Middle frontal gyrus (tissue), 1 donor: Measurements from ENCODE around the gene C6orf89.
"Not testable (repeated sequence)": the region's sequence is repeated elsewhere in the genome, so short reads cannot be mapped to it uniquely, and the experiment has no call there.

Source experiments
- DNase-seq: peaks from one replicate; pipeline ENCODE4 v3.0.0-alpha.2; 2015; ENCODE audit warnings: low spot score; ENCODE audit errors: extremely low spot score

C6orf89 gene

DNA sequence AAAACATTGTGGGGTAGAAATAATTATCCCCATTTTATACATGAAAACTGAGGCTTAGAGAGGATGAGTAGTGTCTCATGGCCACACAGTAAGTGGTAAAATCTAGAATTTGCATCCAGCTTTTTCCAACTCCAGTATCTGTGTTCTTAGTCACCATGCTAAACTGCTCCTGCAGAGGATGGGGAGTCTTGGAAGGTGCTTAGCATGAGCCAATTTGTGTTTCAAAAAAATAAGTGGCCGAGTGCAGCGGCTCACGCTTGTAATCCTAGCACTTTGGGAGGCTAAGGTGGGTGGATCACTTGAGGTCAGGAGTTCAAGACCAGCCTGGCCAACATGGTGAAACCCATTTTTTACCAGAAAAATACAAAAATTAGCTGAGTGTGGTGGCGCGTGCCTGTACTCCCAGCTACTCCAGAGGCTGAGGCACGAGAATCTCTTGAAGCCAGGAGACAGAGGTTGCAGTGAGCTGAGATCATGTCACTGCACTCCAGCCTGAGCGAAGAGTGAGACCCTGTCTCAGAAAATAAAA is 2.4 kb downstream of the C6orf89 start:
- no peak for DNase-seq

DNA sequence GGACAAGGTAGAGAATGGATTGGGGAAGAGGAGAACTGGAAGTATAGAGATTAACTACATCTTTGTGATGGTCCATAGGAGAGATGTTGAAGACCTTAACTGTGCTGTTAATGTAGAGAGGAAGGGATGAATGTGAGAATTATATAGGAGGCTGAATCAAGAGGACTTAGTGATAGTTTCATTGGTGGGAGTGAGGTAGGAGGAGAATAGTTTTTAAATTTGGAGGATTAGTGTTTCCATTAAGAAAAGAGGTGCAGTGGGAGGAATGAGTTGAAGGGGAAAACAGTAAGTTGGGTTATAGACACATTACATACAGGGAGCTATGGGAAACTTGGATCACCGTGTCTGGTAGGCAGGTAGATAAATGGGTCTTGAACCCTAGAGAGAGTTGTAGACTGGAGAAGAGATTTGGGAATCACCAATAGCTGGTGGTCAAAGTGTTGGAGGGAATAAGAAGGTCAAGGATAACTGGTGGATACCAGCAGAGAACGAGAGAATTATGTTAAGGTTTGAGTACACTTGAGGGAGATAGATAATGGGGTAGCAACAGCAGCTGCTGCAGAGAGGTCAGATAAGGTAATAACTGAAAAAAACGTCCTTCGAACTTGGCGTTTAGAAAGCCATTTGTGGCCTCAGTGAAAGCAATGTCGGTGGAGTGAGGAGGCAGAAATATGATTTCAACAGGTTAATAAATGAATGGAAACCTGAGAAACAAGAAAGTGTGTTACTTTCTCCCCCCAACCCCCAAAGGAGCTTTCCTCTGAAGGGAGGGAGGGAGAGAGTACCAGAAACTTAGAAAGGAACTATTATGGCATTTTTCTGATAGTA is 3.1 kb downstream of the C6orf89 start:
- no peak for DNase-seq

DNA sequence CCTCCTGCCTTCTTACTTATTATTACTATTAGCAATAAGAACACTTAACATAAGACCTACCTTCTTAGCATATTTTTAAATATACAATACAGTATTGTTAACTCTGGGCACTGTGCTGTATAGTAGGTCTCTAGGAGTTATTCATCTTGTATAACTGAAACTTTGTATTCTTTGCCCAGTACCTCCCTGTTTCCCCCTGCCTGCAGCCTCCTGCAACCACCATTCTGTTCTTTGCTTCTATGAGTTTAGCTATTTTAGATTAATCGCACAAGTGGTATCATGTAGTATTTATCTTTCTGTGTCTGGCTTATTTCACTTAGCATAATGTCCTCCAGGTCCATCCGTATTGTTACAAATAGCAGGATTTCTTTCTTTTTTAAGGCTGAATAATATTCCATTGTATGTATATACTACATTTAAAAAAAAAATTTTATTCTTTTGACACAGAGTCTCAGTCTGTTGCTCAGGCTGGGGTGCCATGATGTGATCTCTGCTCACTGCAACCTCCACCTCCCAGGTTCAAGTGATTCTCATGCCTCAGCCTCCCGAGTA is 4.4 kb downstream of the C6orf89 start:
- no peak for DNase-seq

DNA sequence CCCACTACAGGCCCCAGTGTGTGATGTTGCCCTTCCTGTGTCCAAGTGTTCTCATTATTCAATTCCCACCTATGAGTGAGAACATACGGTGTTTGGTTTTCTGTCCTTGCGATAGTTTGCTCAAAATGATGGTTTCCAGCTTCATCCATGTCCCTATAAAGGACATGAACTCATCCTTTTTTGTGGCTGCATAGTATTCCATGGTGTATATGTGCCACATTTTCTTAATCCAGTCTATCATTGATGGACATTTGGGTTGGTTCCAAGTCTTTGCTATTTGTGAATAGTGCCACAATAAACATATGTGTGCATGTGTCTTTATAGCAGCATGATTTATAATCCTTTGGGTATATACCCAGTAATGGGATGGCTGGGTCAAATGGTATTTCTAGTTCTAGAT is 5.4 kb downstream of the C6orf89 start:
- not testable (repeated sequence) for DNase-seq

DNA sequence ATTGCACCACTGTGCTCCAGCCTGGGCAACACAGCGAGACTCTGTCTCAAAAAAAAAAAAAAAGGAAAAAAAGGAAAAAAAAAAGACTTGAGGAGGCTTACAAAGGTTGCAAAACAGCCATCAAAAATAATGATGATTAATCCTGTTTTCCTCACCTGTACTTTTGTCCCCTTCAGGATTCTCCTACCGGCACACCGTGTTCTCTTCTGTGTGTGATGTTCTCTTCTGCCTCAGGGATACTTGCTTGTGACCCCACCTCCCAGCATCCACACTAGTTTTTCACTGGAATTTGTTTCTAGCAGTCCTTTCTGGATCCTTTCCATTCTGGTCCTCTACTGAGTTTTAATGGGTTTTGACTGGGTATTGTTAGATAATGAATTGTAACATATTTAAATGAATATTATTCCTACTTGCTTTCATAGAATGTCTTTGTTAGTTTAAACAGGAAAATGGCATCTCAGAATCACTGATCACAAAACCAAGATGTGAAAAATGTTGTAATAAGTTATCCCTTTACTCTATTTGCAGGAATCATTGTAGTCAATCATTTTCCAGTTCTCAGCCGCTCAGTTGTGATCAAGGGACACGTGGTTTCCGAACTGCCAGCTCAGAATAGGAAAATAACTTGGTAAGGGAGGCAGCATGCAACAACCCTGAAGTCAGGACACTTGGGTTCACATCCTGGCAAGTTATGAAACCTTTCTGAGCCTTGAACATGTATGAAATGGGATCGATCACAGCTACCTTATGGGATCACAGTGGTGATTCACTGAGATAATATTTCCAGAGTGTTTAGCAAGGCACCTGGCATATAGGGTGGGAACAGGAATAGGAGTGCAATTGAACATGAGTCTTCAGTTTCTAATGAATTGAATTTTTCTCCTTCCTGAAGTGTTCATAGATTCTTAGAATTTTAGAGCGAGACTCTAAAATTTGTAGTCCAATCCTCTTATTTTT is 8.5 kb downstream of the C6orf89 start:
- DNase-seq, result no peak

DNA sequence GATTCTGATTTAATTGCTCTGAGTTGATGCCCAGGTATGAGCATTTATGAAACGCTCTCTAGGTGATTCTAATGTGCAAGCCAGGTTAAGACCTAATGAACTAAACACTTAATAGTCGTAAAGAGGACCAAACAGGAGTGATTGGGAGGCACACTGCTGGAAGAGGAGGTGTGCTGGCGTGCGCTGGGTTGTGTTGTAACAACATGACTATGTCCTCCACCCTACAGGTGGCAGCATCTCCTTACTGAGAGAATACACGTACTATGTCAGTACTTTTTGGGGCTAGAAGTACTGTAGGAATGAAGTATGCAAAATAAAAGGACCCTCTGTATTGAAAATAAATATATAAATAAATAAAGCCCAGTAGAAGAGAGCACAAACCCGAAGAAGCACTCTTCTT is 11.9 kb downstream of the C6orf89 start:
- DNase-seq, result no peak

DNA sequence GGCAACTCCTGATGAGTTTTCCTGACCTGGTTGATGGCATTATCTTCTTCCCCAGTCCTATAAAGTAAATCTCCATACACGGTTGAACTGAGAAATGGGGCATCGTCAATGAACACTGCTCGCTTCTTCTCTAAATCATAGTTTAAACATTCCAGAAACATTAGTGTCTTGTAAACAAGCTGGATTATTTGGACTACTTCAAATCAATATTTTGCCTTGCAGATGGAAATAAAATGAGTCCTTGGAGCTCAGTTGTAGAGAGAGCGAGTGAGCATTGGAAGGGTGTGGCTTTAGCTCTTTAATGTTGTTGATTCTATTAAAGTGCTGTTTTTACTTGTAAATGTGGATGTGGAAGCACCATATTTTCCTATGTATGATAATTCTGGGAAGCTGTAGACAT is 18.4 kb downstream of the C6orf89 start:
- no peak for DNase-seq

DNA sequence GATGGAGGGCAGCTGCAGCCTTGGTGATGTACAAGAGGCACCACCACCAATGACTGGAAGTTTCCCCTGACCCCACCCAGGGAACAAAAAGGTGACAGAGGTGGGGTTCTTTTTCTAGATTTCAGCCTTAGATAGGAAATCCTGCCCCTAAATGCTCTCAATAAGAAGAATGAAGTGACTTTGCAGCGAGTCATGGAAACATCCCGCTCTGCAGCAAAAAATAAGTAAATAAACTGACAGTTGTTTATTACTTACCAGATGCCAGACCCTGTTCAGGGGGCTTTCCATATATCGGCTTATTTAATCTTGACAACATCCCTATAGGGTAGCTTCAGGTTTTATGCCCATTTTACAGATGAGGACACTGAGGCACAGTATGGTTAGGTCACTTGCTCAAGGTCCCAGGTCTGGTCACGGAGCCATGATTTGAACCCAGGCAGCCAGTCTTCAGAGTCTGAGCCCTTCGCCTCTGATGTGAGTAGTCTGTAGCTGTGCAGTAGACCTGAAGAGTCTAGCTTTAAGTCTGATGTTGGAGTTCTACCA is 19.2 kb downstream of the C6orf89 start:
- no peak for DNase-seq

DNA sequence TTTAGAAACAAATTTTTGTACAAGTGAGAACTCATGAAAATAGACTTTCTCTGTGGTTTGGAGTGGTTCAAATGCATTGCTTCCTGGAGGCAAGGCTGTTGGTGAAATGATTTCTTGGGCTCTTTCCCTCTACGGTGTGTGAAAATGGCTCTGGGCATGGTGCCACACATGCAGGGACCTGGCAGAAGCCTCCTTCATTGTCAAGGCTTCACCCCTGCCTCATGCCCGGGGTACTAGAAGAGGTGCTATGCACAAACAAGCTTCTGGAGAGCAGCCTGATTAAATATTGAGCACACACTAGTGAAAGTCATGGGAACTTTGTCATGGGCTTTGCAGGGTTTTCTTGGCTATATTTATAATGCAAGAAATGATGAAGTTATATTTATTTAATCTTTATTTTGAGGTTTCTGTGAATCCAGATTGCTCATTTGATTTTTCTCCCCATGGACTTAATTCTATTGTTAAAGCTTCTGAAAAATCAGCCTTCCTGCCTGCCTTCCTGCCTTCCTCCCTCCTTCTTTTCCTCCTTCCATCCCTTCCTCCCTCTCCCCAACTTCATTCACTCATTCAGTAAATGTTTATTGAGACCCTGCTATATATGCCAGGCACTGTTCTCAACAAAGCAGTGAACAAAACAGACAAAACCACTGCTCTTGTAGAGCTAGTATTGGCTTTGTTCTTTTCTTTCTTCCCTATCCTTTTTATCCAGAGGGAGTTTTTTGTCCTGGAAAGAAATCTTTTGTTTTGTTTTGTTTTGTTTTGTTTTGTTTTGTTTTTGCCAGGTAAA is 21.0 kb downstream of the C6orf89 start:
- DNase-seq, result no peak

DNA sequence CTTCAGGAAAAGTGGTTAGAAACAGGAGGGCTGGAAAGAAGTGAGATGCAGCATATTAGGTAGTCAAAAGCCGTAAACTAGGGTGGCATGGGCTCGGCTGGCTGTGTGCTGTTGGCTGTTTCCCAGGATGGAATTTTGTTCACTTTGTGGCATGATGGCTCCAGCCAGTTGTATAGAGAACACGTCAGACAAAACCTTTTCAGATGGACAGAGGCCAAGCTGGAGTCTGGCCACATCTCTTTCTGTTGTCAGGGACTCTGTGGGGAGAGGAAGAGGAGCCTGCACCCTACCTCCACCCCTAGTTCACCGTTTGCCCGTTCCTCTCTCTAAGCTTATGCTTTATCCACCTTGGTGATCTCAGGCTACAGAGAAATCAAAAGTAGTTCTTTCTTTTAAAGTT is 22.0 kb downstream of the C6orf89 start:
- DNase-seq, result no peak

DNA sequence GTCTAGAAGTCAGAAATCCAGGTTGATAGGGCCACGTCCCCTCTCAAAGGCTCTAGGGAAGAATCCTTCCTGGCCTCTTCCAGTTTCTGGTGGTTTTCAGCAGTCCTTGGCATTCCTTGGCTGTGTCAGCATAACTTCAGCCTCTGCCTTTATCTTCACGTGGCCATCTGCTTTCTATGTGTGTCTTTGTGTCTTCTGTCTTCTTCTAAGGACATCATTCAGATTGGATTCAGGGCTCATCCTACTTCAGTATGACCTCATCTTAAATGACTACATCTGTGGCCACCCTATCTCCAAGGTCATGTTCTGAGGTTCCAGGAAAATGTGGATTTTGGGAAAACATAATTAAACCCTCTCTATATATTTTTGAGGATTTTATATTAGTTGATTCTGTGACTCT is 23.0 kb downstream of the C6orf89 start:
- DNase-seq, result no peak

DNA sequence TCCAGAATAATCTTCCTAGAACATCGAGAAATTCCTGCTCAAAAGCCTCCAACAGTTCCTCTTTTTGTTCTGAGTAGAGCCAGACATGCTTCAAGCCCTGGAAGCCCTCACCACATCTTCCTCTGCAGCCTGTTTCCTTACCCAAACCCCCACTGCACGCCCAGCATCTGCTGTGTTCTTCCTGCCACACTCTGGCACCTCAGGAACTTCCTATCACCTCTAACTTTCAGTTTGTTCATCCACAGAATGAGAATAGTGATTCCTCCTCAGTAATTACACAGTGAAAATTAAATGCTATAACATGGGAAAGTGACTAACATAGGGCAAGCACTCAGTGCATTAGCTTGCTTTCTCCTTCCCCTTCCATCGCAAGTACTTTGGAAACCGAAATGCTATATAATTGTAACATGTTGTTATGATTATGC is 26.3 kb downstream of the C6orf89 start:
- DNase-seq, result no peak

DNA sequence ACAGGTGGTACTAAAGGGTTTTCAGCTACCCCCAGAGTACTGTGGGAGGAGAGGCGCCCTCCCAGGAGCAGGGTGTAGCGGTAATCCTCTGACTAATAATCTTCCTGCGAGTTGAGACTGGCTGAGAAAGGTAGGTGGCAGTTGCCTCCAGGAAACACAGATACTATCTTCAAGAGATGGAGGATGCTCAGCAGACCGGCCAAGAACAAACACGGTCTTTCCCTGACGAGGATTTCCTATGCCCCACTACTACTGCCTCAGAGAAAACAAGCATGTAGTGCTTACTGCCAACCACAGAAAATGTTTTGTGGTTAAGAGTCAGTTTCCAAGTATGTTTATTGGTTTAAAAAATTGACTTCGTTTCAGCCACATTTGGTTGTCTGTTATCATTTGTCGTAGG is 26.8 kb downstream of the C6orf89 start:
- DNase-seq, result no peak

DNA sequence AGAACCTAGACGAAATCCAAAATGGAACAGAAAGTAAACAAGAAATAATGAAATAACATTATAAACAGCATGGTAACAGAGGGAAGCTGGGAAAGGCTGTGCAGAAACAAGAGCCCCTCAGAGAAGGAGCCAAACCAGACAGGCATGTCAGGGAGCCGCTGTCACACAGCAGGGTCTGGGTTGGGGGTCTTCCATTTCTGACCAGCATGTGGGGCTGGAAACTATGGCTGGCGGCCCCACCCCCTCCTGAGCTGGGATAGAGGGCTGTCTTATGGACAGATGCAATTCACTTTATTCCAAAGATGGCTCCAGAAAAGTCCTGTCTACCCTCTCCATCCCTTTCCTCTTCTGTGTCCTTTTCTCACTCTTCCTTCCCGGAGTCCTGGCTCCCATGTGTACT is 27.3 kb downstream of the C6orf89 start:
- no peak for DNase-seq

DNA sequence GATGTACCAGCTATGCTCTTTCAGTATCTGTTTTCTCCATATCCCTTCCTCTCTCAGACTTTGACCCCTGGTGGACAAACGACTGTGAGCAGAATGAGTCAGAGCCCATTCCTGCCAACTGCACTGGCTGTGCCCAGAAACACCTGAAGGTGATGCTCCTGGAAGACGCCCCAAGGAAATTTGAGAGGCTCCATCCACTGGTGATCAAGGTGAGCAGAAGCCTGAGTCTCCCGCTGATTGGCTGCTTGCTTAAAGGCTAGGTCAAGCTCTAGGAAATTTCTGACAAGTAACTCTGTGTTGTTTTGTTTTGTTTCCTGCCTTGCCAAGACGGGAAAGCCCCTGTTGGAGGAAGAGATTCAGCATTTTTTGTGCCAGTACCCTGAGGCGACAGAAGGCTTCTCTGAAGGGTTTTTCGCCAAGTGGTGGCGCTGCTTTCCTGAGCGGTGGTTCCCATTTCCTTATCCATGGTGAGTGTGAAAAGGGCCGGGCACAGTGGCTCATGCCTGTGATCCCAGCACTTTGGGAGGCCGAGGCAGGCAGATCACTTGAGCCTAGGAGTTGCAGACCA is 28.6 kb downstream of the C6orf89 start:
- no peak for DNase-seq

DNA sequence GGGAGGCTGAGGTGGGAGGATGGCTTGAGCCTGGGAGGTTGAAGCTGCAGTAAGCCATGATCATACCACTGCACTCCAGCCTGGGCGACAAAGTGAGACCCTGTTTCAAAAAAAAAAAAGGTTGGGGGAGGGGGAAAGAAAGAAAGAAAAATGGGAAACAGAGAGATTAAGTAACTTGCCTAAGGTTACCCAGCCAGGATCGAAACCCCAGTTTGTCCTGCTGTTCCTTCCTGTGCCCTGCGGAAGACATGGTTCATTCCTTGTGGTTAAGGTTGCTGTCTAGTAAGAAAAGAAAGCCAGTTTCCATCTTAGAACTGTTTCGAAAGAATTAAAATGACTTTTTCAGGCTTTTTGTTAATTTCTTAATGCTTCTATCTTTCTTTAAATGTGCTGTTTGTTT is 29.8 kb downstream of the C6orf89 start:
- no peak for DNase-seq

DNA sequence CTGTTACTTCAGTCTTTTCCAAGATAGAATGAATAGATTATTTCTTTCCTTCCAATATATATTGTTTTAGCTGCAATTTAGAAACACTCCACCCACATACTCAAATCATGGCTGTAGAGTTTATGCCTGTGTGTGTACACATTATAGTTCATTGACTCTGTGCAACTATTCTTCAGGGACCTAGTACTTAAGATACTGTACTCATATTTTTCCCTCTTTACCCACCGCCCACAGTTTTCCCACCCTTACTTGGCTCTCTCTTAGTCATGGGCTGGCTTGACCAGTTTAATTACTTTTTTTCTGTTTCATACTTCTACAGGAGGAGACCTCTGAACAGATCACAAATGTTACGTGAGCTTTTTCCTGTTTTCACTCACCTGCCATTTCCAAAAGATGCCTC is 30.4 kb downstream of the C6orf89 start:
- DNase-seq, result no peak

DNA sequence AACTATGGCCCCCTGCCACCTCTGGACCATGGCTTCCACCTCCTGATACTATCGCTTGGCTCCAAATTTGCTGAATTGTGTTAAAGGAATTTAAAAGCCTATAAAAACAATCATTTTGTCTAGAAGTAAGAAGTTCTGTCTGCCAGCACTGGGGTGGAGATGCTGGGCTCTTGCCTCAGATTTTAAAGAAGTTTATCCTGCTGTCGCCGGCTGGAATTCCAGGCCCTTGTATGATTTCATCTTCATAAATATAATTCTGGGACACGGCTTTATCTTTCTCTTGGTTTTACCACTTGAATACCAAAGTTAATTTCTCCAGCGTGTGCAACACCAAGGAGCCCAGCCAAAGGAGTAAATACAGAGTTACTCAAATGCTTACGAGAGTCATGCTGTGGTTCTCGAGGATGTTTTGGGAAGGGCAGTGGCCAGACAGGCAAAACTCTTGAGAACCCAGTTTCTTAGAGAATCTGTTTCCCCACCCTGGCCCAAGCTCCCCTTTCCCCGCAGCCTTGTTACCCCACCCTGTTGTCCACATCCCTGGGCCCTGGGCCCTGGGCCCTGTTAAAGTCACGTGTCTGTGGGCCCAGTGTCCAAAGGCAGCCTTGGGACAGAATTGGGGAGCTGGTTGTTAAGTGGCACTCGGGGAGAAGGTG is 31.9 kb downstream of the C6orf89 start:
- no peak for DNase-seq

DNA sequence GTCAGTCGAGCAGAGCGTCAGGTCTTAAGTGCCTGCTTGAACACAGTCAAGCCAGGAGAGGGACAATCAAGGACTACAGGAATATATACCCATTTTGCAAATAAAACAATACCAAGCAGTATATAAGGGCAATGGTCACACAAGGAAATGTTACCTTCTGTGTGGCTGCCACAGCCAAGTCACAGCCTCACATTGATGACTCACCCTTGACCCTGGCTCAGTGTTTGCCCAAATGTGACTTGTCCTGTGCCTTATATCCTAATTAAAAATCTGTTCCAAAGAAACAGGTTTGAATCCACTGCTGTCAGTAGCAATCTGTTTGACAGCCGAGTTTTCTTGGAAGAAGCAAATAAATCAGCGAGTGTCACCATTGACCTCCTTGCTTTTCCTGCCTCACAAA is 34.3 kb downstream of the C6orf89 start:
- DNase-seq, result no peak

DNA sequence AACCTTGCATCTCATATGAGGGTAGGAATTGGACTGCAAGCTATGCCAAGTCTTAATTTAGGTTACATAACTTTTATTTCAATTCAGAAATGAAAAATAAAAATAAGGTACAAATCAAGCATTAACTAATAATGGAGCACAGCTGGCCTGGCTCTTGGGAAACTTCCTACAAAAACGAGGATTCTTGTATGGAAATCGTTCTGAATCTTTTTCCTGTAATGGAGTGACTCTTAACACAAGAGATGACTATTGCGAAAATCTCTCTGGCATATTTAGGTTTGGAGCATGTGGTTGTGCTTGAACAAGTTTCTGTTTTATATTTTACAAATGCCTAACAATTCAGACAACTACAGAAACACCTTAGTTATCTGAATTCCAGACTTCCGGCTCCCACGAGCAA is 34.8 kb downstream of the C6orf89 start:
- no peak for DNase-seq
